HG02642 (cell line): ENCODE results near the gene MEI4.
"Not testable (repeated sequence)": the region's sequence is repeated elsewhere in the genome, so short reads cannot be mapped to it uniquely, and the experiment has no call there.

Source experiments
- ATAC-seq: cut with Tn5 transposase; IDR thresholded peaks from one replicate; pipeline ENCODE4 v1.9.1; 2021; ENCODE audit warnings: mild to moderate bottlenecking; ENCODE audit not compliant: unreplicated experiment, poor library complexity

Gene MEI4

DNA sequence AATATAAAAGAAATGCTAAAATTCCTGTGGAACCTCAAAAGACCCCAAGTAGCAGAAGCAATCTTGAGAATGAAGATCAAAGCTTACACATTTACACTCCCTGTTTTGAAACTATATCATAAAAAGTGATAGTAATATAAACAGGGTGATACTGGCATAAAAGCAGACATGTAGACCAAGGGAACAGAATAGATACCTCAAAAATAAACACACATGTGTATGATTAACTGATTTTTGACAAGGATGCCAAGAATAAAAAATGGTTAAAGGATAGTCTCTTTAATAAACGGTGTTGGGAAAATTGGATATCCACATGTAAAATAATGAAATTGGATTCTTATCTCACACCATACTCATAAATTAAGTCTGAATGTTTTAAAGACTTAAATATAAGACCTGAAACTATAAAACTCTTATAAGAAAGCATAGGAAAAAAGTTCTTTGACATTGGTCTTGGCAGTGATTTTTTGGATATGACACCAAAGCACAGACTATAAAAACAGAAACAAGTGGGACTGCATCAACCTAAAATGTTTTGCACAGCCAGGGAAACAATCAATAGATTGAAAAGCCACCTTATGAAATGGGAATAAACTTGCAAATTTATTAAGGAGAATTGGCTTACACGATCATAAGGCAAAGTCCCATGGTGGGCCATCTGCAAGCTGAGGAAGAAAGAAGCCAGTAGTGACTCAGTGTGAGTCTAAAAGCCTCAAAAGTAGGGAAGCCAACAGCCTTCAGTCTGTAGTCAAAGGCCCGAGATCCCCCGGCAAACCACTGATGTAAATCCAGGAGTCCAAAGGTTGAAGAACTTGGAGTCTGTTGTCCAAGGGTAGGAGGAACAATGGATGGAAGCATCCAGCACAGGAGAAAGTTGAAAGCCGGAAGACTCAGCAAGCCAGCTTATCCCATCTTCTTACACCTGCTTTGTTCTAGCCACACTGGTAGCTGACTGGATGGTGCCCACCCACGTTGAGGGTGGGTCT is 144.3 kb downstream of the MEI4 start:
- no peak for ATAC-seq

DNA sequence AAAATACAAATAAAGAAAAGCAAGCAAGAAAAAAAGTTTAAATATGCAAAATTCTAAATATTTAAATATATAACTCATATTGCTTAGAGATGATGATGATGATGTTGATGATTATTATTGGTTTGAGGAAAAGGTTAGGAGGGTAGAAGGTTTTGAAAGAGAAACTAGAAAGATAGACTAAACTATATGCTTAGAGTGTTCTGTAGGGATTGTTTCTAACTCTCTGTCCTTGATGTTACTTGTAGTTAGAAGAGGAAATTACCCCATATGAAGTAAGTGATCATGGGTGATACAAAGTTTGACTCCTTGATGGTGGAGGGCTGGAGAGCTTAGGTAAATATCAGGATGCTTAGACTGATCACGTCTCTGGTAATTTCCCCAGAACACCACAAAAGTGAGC is 159.5 kb downstream of the MEI4 start:
- no peak for ATAC-seq

DNA sequence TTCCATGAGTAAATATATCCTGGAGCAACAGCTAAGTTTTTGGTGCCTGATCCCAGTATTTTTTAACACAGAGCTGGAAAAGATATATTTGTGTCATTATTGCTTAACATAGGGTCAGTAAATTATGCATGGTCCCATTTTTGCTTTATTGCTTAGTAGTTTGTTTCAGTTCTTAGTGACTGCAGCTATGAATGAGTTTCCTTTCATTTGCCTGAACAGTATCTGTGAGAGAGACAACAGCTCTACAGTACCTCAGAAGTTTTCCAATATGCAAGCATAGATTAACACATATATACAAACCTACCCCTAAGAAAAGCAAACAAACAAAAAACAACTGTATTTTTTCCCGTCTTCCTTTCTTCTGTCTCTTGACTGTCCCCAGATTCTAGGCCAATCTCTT is 160.3 kb downstream of the MEI4 start:
- no peak for ATAC-seq

DNA sequence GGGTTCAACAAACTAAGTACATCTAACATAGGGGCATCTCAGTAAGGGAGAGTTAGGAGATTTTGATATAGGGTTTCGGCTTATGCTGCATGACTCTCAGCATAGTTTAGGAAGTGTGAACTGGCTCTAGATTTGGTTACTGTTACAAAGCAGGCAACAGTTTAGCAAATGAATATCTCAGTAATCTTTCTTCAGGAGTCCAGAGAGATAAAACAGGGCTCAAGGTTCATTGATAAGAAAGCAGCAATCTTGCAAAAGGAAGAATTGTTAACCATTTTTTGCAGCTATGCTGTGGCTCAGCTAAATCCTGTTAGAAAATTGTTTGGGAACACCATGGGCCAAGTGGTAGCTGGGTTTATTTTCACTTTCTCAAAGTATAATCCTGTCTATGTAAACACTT is 161.3 kb downstream of the MEI4 start:
- no peak for ATAC-seq

DNA sequence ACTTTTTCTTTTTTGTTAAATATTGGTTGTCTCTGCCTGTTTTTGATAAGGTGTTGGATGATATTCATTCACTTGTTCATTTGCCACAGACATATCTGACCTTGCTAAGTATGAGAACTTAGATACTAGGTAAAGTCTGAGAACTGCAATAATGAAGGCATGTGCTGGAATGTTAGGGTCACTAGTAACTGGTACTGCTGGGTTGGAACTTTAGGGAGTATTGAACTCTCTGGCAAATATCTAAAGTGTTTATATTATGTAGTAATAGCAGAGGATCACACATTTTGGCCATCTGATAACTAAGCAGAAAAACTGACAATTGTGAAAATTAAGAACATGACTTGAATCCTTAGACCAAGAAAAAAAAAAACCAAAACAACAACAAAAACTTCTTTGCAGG is 162.7 kb downstream of the MEI4 start:
- ATAC-seq, result no peak

DNA sequence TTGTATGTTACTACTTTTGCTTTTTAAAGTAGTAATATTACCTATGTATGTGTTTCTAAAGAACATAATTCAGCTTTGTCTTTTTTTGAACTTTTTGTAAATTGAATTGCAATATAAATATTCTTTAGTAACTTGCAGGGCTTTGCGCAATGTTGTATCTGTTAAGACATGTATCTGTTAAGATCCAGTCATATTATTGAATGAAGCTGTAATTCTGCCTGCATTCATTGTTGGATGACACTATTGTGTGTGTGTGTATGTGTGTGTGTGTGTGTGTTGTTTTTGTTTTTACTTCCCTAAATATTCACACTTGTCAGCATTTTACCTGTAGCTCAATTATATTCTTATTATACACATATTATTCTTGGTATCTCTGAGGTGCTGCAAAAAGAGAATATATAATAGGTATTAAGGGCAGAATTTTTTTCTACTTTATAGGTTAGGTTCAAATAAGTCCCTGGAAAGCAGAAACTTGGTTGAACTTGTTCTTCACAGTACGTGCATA is 164.0 kb downstream of the MEI4 start:
- no peak for ATAC-seq

DNA sequence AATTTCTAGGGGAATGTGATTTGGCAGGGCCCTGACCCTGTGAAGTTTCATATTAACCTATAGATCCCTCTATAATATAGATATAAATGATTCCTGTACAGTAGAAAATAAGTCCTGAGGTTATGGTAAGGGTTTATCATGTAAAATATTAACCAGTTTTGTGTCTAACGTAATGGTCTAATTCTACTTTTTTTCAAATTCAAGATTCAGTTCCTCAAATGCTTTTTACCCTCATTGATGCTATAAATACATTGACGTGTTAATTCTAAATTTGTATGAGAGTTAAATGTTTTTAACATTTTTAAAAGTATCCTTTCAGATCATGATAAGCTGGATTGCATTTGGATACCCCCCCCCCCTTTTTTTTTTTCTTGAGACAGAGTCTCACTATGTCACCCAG is 169.4 kb downstream of the MEI4 start:
- no peak for ATAC-seq

DNA sequence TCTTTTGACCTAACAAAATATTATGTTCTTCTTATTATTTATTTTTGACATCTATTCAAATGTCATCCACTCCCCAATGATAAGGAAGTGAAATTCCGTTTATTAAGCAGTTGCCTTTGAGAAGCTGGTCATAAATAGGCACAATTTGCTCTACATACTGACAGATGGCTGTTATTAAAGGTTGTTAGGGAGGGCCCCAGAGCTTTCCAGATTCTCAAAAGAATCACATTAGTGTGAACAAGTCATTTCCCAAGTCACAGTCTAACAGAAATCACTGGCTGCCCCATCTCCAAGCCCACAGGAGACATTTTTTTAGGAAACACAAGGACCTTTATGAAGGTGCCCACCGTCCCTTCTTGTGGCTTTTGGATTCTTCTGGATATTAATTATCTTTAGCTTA is 172.4 kb downstream of the MEI4 start:
- no peak for ATAC-seq

DNA sequence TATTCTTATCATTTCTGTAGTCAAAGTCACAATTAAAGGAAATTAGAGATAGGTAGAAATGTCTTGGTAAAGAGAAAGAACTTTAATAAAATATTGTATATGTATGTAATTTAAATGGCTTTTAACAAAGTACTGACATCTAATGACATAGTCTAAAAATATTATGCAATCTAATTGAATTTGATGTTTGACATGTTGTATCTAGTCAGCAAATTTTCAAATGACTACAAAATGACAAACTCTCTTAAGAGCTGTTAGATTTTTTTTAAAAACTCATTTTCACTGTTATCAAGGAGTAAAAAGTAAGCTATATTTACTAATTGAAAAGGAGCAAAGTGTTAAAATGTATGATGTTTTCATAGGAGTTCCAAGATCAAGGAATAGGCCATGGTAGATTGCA is 176.9 kb downstream of the MEI4 start:
- ATAC-seq, result no peak

DNA sequence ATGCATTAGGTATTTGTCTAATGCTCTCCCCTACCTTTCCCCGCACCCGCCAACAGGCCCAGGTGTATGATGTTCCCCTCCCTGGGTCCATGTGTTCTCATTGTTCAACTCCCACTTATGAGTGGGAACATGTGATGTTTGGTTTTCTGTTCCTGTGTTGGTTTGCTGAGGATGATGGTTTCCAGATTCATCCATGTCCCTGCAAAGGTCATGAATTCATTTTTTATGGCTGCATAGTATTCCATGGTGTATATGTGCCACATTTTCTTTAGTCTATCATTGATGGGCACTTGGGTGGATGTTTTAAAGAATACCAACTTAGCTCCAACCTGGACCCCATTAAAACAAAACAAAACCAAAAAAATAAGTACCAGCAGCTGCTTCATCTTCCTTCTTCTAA is 180.9 kb downstream of the MEI4 start:
- ATAC-seq, result not testable (repeated sequence)

DNA sequence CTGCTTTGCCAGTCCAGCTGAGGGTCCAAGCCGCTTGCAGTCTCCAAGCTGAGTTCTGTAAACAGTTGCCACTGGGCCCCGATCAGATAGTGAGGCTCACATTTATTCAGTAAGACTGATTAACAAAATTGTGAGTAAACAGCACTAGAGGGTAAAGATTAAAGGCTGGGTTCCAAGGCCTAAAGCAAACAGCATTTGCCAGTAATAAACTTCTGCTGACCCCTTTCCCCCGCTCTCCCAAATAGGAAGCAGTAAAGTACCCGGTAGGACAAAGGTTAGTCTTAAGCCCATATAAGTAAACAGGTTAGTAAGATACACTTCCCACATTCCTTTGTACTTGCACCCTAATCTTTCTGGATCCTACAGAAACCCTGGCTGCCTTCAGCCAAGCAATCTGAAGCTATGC is 181.8 kb downstream of the MEI4 start:
- ATAC-seq, result no peak

DNA sequence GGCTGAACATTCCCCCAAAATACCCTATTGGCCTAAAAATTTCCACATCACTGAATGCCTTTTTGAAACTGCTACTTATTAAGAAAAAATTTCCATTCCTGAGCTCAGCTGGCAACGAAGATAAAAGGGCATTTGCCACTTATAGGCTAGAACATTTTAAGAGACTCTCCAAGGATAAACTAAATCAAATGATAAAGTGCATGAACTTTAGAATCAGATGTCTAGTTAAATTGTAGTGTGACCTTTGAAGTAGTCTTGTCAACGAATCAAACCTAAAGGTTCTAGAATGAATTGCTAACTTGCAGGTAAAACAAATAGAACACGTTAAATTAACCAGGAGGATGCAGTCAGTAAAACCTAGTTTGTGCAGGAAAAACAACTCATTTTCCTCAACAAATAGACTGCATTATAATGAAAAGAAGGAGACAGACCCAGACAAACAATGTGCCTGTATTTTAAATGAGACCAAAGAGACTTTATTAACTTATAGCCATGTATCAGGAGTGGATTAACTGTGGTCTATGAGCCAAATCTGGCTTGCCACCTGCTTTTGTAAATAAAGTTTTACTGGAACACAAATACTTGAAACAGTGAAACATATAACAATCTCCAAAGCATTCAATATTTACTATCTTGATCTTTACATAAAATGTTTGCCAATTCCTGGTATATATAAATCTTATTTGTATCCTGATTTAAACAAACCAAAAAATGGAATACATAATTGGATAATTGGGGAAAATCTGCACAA is 184.4 kb downstream of the MEI4 start:
- no peak for ATAC-seq

DNA sequence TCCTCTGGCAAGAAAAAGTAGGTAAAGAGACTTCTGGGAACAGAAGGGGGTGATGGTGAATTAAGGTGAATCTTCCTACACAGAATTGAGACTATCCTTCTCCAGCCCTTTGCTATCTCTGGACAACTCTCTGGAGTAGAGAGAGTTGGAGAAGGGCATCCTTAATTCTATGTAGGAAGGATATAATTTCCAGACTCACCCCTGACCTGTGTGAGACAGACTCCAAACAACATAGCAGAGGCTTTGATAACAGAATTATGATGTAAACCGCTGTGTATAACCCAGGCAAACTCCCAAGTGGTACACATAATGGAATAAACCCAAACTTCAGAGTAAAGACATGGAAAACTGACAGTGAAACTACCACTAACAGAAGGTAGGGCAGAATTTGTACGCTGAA is 186.5 kb downstream of the MEI4 start:
- ATAC-seq, result no peak

DNA sequence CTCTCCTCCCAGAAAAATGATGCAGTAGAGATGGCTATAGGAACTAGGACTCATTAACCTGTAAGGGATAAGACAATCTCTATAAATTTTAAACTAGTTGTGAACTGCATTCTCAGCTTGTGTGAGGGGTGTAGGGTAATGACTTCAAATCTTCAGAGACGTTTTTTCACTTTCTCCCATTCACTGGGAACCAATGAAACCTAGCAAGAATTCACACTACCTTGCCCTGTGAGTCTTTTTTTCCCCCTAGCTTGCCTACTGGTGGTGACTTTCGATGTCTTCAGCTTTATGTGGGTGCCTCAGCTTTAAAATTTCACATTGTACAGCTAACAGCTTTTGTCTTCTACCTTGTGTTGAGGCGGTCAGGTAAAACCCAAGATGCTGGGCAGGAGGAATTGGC is 192.0 kb downstream of the MEI4 start:
- ATAC-seq, result no peak

DNA sequence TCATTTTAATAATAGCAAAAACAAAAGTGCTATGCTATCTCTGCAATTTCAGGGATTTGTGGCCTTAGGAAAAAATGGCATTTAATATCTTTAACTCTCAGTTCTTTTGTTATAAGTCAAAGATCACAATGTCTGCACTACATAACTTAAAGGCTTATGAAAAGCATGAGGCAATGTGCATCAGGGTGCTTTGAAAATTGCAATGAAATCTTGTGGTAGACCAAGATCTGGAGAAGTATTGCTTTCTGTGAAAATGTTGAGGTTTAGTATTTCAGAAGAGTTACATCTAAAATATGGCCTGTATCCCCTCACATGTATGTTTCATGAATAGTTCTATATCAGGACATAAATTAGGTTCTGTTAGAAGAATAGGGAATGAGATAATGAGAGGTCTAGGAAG is 200.6 kb downstream of the MEI4 start:
- ATAC-seq, result no peak

DNA sequence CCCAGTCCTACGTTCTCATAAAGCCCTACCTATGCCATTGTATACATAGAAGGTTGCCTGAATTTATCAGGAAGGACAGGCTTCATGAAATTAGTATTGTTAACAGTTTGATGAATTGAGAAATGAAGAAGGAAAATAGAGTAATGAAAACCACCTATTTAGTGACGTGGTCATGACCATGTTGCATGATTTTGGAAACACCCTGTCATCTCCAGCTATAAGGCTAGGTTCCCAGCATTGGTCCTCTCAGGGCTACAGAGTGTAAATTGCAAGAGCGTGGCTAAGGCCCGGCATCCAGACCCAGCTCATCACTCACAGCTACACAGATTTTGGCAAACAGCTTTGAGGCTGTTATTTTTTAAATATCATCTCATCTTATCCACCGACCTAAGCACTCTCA is 203.6 kb downstream of the MEI4 start:
- no peak for ATAC-seq

DNA sequence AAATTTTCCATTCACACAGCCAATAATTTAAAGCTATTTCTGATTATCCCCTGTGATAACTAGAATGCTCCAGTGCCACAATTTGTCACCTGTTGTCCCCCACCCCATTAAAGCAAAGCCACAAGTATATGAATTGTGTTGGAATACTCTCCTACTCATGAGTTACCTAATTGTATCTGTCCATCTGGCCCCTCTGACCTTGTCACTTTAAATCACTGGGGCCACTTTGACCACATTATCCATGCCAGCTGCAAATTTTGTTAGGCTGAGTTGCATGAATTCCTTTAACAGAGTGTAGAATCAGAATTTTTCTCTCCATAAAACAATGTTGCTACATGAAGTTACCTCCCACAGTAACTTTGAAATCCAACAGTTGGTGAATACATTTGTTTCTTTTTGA is 204.6 kb downstream of the MEI4 start:
- no peak for ATAC-seq

DNA sequence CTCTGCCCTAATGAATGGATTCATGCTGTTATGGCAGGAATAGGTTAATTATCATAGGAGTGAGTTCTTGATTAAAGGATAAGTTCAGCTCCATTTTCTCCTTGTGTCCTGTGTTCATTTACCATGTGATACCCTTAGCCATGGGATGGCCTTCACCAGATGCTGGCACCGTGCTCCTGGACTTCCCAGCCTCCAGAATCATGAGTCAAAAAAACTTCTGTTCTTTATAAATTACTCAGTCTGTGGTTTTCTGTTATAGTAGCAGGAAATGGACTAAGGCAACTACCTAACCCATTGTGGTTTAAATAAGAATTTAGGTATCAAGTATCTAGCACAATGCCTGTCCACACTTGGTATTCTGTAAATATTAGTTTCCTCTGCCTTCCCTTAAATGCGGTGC is 223.5 kb downstream of the MEI4 start:
- no peak for ATAC-seq

DNA sequence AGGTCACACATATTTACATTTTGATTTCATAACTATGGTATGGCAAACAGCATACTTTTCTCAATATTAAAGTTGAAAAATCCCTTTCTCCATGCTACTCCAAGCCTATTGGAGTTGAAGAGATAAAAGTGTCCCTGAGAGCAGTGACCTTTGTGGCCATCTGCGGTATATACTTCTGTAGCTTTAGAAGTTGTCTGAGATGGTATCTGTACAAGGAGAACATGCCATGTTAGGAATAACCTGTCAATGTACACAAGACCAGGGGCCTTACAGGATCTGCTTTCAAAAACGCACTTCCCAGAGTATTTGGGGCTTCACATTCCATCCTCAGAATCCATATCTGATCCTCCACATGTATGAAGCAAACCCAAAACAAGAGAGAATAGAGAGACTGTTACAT is 226.7 kb downstream of the MEI4 start:
- ATAC-seq, result no peak

DNA sequence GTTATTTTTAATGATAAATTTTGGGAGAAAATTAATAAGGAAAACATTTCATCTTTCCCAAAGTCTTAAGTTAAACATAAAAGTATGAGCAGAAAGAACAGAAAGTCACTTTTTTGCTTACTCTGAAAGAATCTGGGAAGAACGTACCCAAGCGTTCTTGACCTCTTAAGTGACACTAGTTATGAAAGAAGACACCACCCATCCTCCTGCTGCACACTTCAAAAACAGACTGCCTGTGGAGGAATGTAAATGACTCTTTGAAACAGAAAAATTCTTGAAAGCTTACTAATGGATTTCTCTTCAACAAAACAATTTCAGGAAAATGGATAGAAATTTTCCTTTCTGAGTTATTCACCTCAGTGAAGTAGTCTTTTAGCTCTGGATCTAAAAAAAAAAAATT is 227.7 kb downstream of the MEI4 start:
- ATAC-seq, result no peak

DNA sequence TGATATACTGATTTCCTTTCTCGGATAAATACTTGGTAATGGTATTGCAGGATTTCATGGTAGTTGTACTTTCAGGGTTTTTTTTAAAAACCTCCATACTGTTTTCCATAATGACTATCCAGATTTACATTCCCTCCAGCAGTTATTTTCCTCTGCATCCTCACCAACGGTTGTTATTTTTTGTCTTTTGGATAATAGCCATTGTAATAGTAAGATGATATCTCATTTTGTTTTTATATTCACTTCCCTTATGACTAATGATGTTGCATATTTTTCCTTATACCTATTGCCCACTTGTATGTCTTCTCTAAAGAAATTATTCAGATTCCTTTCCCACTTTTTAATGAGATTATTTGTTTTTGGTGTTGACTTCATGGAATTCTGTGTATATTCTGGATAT is 231.0 kb downstream of the MEI4 start:
- no peak for ATAC-seq
